Coronary artery (tissue), 2 donors: ENCODE data around the gene UNC93A.
A peak's percentile ranks its signal among the peaks of the same experiment; 100 is the strongest.
"Not testable (repeated sequence)": the region's sequence is repeated elsewhere in the genome, so short reads cannot be mapped to it uniquely, and the experiment has no call there.

Experiments
- DNase-seq: peaks from one replicate; pipeline ENCODE4 v3.0.0-alpha.2; 2017; ENCODE audit warnings: low spot score
- H3K27ac ChIP-seq, 2 donors: fragments of 200-600 bp; sonication (generic); one replicate each; pipeline ENCODE4 v1.5.1; 2016 to 2019
- H3K4me3 ChIP-seq: fragments of 200-600 bp; sonication (generic); 2 replicates; pipeline ENCODE4 v1.5.1; 2016; ENCODE audit warnings: mild to moderate bottlenecking, moderate library complexity
- TF ChIP-seq, protein P1 (sequence below): fragments of 200-600 bp; sonication (generic); IDR thresholded peaks from one replicate; pipeline ENCODE4 v1.5.1; 2019; ENCODE audit warnings: antibody characterized with exemption

UNC93A gene

DNA sequence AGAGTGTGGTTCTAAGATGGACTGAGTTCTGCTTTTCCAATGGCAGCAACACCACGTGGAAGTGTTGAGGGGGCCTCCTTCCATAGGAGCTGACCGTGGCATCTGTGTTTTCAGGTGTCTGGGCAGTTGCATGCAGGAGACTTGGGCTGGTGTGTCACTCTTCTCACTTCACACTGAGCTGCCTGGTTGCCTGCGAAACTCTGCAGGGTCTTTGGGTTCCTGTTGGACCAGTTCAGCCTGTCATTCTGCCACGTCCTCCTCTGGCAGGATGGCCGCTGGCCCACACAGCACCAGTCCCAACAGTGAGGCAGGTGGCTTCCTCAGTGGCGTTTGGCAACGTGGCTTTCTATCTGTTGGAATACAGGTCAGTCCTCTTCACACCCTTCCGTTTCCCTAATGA is 16.1 kb upstream of the UNC93A start:
- TF ChIP-seq, protein P1, sequence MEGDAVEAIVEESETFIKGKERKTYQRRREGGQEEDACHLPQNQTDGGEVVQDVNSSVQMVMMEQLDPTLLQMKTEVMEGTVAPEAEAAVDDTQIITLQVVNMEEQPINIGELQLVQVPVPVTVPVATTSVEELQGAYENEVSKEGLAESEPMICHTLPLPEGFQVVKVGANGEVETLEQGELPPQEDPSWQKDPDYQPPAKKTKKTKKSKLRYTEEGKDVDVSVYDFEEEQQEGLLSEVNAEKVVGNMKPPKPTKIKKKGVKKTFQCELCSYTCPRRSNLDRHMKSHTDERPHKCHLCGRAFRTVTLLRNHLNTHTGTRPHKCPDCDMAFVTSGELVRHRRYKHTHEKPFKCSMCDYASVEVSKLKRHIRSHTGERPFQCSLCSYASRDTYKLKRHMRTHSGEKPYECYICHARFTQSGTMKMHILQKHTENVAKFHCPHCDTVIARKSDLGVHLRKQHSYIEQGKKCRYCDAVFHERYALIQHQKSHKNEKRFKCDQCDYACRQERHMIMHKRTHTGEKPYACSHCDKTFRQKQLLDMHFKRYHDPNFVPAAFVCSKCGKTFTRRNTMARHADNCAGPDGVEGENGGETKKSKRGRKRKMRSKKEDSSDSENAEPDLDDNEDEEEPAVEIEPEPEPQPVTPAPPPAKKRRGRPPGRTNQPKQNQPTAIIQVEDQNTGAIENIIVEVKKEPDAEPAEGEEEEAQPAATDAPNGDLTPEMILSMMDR, result no peak
- peak; percentile 59 for DNase-seq
- no peak overlapping the region for H3K27ac ChIP-seq

DNA sequence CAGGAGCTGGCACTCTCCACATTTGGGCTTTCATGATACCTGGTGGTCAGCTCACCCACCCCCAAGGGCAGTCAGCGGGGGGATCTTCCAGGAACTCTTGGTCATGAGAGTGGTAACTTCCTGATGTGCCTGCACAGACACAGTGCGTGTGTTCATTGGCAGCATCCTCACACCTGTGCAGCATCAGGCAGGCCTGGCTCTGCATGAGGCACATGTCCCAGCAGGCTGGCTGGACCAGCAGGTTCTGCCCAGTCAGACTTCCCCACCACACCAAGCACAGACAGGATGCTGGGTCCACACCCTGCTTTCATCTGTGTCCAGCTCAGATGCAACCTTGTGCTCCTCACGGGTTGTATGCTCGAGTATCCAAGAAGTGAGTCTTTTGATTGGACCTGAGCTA is 15.7 kb upstream of the UNC93A start:
- peak; percentile 38 for DNase-seq
- Histone ChIP-seq H3K27ac (no peak overlapping the region), H3K4me3 (no peak overlapping the region)
- TF ChIP-seq, protein P1, result no peak

More for the DNA sequence above, 16.1 kb upstream of the UNC93A start:
- no peak overlapping the region for H3K4me3 ChIP-seq

DNA sequence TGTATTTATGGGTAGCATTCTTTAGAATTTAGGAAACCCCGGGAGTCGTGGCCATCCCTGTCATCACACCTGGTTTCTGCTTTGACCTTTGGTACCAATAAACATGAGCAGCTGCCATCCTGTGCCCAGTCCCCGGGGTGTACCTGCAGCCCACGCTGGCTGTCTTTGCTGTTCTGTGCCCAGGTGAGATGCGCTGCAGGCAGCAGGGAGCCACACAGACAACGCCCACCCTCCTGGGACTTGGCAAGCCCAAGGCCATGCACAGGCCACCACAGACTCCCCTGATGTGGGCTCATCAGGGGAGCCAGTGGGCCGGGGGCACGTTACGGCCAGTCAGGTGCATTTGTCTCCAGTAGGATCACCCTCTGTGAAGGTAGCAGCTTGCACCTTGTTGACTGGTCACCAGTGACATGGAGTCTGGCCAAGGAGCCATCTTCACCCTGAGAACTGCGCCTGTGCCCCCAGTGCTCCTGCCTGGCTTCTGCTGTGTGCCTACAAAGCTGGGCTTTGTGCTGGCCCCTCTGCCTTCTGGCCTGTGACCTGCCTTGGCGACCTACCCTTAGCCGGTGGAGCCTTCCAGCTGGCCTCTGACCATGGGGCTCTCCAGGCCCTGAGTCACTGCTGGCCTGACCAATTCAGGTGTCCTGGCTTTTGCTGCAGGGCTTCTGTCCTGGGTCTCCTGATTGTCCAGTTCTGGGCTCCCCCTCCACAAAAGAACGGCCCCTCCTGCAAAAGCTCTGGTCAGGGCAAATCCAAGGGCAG is 14.2 kb upstream of the UNC93A start:
- DNase-seq, result peak; percentile 62
- TF ChIP-seq, protein P1, result no peak
- Histone ChIP-seq H3K4me3 (no peak overlapping the region), H3K27ac (no peak overlapping the region)

DNA sequence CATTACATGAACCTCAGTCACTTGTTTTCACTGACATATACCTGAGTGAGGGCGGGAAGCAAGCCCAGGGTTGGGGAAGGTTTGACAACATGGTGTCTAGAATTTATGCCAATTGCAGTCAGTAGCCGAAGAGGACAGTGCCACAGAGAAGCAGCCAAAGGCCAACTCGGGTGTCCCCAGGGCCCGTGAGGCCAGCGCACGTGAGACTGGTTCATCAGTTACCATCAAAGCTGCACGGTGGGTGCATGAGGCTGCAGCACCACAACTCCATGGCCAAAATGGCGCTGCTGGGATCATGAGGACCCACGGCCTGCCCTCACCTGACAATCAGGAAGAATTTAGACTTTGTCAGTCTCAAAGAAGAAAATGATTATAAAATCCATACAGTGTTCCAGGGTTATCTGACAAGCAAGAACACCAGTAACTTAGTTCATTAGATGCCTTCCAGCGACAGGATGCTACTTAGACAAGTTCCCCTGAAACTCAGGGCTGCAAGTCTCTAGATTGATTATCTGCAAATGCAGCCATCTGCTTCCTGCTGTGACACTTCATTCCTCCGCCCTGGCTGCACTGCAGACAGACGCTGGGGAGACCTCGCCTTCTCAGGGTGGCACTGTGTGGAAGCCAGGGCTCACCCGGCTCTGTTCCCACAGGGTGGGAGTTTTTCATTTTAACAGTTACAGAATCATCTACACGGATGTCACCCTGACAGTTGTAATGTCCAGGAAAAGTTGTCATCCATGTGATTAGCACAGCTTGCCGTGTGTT is 12.8 kb upstream of the UNC93A start:
- not testable (repeated sequence) for H3K27ac ChIP-seq, H3K4me3 ChIP-seq
- peak; percentile 36 for DNase-seq

DNA sequence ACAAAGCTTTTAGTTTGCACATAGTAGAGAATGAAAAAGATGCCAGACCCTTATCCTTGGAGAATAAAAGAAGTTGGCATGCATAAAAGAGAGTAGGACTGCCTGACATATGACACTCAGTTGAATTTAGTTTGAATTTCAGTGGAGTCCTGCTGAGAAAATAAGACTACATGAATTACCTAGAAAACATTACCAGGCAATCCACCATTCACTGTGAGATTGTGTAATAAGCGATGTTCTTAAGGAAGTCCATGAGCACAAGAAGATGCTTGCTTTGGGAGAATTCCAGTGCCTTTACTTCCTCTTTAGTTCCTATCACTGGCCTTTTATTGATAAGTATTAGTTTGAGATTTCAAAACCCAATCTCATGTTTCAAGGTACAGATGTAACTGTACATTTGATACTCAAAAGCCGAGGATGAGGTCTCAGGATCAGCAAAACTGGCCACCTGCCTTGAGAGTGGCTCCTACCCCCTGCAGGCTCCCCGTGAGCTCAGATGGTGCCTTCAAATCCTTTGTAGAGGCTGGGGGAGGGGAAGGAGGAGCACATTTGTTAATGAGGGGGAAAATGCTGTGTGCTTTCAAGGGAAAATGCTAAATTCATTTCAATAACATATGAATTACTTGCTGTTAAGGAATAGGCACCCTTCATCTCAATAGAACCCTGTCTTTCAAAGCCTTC is 11.2 kb upstream of the UNC93A start:
- no peak for DNase-seq
- H3K27ac ChIP-seq, result no peak overlapping the region
- TF ChIP-seq, protein P1, result no peak
- no peak overlapping the region for H3K4me3 ChIP-seq

DNA sequence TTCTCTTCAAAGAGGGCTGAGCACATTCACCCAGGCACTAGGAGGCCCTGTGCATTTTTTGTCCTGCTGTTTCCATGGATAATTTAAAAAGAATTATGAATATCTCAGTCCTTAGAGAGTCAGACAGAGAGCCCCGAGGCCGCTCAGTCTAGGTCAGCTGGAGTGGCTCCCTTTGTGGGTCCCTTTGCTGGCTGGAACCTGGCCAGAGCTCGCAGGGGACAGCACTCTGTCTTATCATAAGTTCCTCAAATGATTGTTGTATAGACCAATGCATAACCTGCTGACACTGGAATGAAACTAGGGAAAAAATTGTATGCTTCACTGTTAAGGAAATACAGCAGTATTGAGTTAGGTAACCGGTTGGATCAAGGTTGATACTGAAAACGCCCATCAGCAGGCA is 10.6 kb upstream of the UNC93A start:
- H3K4me3 ChIP-seq, H3K27ac ChIP-seq, DNase-seq: not testable (repeated sequence)

DNA sequence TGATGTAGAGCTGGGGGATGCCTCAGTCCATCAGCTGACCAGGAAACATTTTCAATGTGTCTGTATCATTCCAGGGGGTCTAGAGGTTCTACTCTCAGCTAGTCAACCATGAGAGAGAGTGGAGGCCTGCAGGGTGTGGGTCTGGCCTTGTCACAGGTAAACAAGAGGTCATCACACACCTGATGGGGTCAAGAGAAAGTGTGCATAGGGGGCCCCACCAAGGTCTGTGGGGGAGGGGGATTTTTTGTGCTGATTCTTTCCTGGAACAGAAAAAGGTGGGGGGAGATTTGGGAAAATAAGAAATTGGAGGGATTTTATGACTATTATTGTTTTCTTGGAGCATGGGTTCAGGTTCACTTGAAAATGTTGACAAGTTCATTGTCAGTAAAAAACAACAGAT is 8.9 kb upstream of the UNC93A start:
- no peak for DNase-seq
- TF ChIP-seq, protein P1, result no peak
- H3K27ac ChIP-seq, result no peak overlapping the region
- no peak overlapping the region for H3K4me3 ChIP-seq

DNA sequence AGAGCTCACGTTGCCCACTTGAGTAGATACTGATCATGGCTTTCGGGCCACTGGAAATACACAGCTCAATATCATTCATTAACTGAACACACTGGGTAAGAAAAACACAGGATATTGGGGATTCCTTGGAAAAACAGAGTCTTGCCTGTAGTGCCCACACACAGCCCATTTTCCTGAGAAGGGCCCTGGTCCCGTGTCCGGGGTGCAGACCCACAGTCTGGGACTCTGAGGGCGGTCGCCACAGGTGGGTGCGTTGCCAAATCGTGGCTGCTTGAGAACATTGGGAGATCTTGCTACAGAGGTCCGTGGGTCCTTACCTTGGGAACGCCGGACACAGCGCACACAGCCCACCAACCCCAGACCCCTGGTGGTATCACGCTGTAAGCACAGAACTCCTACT is 6.5 kb upstream of the UNC93A start:
- not testable (repeated sequence) for DNase-seq, H3K4me3 ChIP-seq, H3K27ac ChIP-seq
